Measurements from ENCODE around the gene SLC25A1.
"Not testable (repeated sequence)": the region's sequence is repeated elsewhere in the genome, so short reads cannot be mapped to it uniquely, and the experiment has no call there.

The SLC25A1 gene

DNA sequence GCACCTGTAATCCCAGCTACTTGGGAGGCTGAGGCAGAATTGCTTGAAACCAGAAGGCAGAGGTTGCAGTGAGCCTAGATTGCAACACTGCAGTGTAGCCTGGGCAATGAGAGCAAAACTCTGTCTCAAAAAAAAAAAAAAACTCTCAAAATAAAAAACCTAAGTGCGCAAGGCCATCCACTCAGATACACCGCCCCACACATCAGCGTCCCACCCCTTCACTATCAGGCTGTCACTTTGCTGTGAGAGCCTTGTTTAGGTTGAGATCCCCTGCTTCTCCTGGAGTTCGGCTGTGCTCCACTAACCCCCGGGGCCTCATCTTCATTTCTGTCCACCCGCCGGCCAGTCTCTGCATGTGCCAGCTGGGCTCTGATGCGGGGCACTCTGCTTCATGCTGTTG is 12.1 kb downstream of the SLC25A1 start:
- DNase-seq (ENCODE audit: low read depth in 3 of 3) = no peak

- DNase-seq (ENCODE audit: low read depth in 3 of 3) = no peak
These were observed 14.1 kb downstream of the SLC25A1 start for GRCh38 chr22:19164425-19164824.

GRCh38 chr22:19158649-19159048 is 19.9 kb downstream of the SLC25A1 start:
- DNase-seq (ENCODE audit: low read depth in 3 of 3) = not testable (repeated sequence)

- not testable (repeated sequence) for DNase-seq (ENCODE audit: low read depth in 3 of 3)
These were observed 22.4 kb downstream of the SLC25A1 start for GRCh38 chr22:19156109-19156508.

- DNase-seq (ENCODE audit: low read depth in 3 of 3) = no peak
These were observed 25.3 kb downstream of the SLC25A1 start for GRCh38 chr22:19152942-19153883.

- DNase-seq (ENCODE audit: low read depth in 3 of 3) = no peak
These were observed 27.0 kb downstream of the SLC25A1 start for GRCh38 chr22:19151329-19152191.

DNA sequence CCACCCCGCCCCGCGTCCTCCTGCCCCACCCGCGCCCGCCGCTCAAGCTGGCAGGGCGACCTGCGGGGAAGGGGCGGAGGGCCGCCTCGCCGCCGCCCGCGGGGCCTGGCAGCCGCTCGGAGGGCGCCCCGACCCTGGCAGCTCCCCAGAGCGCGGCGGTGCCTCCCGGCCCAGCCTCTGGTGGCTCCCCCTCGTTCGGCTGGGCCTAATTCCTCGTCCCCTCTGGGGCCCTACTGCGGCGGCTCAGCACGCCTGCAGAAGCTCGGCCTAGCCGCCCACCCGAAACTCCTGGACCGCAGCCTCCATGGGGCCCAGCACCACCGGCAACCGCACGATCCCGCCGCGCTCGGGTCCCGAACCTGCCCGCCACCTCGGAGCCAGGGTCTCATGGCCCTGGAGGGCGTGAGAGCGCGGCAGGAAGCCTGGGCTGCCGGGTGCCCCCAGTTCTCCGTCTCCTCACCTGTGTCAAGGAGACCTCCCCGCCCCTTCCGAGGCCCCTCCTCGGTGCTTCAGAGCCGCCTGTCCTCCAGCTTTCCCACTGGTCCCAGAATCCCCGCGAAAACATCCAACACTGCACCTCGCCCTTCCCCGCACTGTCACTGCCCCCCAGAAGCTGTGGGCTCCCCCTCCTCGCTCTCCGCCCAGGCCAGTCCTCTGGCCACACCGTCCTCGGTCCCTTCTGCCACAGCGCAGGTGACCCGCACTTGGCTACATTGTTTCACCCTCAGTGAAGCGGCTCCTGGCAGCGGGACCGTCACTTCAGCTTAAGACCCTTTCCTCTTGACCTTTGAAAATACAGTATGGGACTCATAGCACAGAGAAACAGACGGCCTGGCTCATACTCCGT is 27.8 kb downstream of the SLC25A1 start:
- no peak for DNase-seq (ENCODE audit: low read depth in 3 of 3)

GRCh38 chr22:19149991-19150390 is 28.5 kb downstream of the SLC25A1 start, which contains the start of gene GSC2:
Gene GSC2, minus strand, starts transcription at chr22:19150292. Its CDS starts 9 bp downstream, at chr22:19150283.
- DNase-seq (ENCODE audit: low read depth in 3 of 3) = no peak

DNA sequence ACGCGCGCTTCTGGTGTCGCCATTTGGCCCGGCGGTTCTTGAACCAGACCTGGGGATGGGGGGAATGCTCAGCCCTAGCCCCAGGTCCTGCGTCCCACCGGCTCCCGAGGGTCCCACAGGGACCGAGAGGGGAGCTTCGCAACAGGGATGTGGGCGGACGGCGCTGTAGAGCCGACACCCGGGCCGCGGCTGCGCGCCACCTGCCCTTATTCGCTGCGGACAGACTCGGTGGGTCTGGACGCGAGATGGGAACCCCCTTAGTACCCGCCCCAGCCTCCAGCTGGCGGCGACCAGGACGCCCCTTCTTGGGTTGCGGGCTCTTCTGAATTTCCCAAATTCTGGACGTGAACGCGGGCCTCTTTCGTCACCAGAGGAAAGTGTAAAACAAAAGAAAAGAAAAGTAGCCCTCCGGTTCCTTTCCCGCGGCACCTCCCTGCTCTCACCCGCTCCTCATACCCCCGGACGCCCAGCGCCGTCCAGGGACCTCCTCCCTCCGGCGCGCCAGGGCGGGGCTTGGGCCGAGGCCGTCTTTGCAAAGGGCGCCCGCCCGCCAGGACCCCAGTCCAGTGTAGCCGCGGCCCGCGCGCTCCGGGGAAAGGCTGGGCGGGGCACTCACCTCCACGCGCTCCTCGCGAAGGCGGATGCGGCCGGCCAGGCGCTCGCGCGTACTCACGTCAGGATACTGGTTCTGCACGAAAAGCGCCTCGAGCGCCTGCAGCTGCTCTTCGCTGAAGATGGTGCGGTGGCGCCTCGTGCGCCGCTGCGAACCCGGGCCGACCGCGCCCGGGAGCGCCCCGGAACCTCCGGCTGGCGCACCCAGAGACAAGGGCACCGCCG is 29.3 kb downstream of the SLC25A1 start:
- peak in 1 of 3 experiments; percentile 37 for DNase-seq (ENCODE audit: low read depth in 3 of 3)

GRCh38 chr22:19148417-19149046 is 30.0 kb downstream of the SLC25A1 start:
- no peak for DNase-seq (ENCODE audit: low read depth in 3 of 3)

GRCh38 chr22:19147195-19147780 is 31.2 kb downstream of the SLC25A1 start:
- DNase-seq (ENCODE audit: low read depth in 3 of 3) = no peak

GRCh38 chr22:19146215-19146968 is 32.1 kb downstream of the SLC25A1 start:
- DNase-seq (ENCODE audit: low read depth in 3 of 3) = no peak

DNA sequence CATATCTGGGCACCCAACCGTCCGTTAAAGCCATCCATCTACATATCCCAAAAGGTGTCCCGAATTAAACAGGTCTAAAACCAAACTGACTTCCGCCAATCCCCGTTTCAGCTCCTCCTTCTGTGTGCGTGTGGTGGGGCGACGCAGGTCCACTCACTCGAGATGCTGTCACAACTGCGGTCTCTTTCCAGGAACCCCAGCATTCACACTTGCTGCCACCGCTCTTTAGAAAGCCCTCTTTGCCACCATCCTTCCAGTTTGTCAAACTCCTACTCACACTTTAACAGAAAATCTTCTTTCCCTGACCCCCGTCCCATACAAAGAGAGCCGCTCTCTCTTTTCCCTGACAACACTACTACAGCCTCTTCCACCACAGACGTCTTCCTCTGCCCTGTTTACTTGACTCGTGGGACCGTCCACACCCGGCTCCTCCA is 34.6 kb downstream of the SLC25A1 start:
- peak in 1 of 3 experiments; percentile 24 for DNase-seq (ENCODE audit: low read depth in 3 of 3)

GRCh38 chr22:19143212-19143611 is 35.3 kb downstream of the SLC25A1 start:
- DNase-seq (ENCODE audit: low read depth in 3 of 3) = no peak

DNA sequence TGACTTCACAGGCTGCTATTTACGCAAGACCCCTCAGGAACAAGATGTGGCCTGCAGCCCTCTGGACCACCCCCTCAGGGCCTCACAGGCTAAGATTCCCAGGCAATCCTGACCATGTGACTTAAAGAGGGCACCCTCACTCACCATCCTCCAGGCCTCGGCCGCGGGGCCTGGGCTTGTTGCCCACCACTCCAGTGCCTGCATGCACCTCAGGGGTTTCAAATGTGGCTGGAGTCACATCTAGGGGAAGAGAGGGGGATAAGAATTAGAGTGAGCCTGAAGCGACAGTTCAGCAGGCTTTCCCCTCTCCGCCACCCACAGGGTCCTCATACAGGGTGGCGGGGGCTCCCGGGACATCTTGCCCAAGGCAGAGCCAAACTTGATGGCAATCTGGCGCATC is 36.1 kb downstream of the SLC25A1 start:
- no peak for DNase-seq (ENCODE audit: low read depth in 3 of 3)

- no peak for DNase-seq (ENCODE audit: low read depth in 3 of 3)
These were observed 38.6 kb downstream of the SLC25A1 start for GRCh38 chr22:19139974-19140373.

DNA sequence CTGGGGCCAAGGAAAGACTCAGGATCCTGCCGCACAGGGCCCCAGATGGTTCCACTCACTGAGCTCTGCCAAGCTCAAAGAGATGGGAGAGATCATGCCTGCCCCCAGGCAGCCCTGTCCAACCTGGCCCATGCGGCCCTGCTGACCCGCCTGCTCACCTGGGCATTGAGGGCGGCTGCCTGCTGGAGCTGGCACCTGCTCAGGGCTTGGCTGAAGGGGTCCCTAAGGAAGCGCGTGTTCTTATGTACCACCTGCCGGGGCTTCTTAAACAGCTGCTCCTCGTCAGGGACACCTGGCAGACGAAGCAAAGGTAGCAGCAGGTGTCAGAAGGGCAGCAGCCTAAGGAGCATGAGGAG is 39.6 kb downstream of the SLC25A1 start:
- DNase-seq (ENCODE audit: low read depth in 3 of 3) = no peak

DNA sequence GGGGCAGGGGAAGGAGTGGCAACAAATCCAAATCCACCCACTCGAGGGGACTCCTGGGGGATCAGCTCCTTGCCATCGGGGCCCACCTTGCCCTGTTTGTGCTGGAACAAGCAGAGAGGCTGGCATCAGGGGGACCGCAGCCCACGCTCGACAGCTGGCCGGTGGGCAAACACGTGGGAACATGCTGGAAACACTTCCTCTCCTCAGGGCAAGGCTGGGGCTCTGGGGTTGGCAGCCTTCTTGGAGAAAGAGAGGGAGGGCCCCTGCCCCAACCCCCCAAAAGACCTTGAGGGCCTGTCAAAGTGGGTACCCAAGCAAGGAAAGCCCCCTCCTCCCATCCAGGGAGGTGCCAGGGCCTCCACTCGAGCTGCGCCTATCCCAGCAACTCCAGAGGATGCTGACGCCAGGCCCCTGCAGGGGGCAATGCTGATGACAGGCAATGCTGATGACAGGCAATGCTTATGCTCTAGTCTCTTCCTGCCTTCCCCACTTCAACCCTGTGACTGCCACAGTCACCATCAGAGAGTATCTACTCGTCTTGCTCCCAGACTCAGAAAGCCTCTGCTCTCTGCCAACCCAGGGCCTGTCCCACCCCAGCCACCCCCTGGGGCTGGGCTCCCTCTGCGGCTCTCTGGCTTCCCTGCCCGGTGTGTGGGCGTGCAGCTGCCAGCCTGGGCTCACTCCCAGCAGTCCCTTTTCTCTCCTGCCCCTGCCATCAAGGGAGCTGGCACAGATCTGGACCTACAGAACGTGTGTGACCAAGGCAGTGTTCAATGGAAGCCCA is 40.1 kb downstream of the SLC25A1 start:
- no peak for DNase-seq (ENCODE audit: low read depth in 3 of 3)
